ENCODE measurements around the gene ESRP2.

ESRP2 gene

DNA sequence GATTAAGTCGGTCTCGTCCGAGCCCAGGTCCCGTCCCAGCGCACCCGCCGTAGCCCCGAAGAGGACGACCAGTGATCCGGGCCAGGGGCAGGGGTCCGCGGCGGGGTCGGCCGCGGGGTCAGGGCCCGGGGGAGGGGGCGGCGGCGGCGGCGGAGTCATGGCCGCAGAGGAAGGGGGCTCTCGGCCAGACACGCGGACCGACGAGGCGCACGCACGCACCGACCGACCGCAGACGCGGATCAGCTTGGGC lies at the start of gene ESRP2:
Gene ESRP2 (minus strand): TSS at position 241 of the 250 bp plus-strand sequence. CDS start 82 bp downstream, at position 159.
- Histone ChIP-seq H3K27ac (peak within 1 kb of the TSS; percentile 92), H3K4me3 (ENCODE audit: low read depth, low read length) (peak within 1 kb of the TSS; percentile 71), H3K27me3 (ENCODE audit: control insufficient read depth, insufficient read depth, low read length) (no peaks in the 10 kb centered on the region), H3K79me2 (no peaks in the 10 kb centered on the region), H3K9ac (peak within 1 kb of the TSS; percentile 1), H3K36me3 (ENCODE audit: control insufficient read depth, insufficient read depth, low read length) (no peaks in the 10 kb centered on the region), H3K9me3 (ENCODE audit: control insufficient read depth, low read length) (no peaks in the 10 kb centered on the region), H3K4me1 (peaks cover 24% of the 10 kb centered on the region), H3K4me2 (ENCODE audit: low read length) (peak within 1 kb of the TSS; percentile 92), H2AFZ (peak within 1 kb of the TSS; percentile 95)
- TF ChIP-seq, protein P1, sequence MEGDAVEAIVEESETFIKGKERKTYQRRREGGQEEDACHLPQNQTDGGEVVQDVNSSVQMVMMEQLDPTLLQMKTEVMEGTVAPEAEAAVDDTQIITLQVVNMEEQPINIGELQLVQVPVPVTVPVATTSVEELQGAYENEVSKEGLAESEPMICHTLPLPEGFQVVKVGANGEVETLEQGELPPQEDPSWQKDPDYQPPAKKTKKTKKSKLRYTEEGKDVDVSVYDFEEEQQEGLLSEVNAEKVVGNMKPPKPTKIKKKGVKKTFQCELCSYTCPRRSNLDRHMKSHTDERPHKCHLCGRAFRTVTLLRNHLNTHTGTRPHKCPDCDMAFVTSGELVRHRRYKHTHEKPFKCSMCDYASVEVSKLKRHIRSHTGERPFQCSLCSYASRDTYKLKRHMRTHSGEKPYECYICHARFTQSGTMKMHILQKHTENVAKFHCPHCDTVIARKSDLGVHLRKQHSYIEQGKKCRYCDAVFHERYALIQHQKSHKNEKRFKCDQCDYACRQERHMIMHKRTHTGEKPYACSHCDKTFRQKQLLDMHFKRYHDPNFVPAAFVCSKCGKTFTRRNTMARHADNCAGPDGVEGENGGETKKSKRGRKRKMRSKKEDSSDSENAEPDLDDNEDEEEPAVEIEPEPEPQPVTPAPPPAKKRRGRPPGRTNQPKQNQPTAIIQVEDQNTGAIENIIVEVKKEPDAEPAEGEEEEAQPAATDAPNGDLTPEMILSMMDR (IDR thresholded peaks at IDR 0.05), result no peak

DNA sequence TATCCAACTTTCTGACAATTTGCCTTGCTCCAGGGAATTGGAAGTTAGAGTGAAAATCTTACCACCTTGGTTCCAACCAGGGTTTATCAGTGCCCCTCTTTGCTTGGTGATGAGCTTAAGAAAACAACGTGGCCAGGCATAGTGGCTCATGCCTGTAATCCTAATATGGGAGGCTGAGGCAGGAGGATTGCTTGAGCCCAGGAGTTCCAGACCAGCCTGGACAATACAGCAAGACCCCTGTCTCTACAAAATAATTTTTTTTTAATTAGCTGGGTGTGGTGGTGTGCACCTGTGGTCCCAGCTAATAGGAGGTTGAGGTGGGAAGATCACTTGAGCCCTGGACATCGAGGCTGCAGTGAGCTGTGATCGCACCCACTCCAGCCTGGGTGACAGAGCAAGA lies 49.8 kb upstream of the ESRP2 start:
- H3K4me2 ChIP-seq (ENCODE audit: low read length), result no peak overlapping the region
- no peak overlapping the region for H3K27ac ChIP-seq
- H3K27me3 ChIP-seq (ENCODE audit: control insufficient read depth, insufficient read depth, low read length), result no peaks in the 10 kb centered on the region
- H3K4me3 ChIP-seq (ENCODE audit: low read depth, low read length), result no peak overlapping the region
- no peak overlapping the region for H2AFZ ChIP-seq
- peaks cover 3% of the 10 kb centered on the region for H3K4me1 ChIP-seq
- H3K36me3 ChIP-seq (ENCODE audit: control insufficient read depth, insufficient read depth, low read length), result no peaks in the 10 kb centered on the region
- no peak overlapping the region for H3K9ac ChIP-seq
- peaks cover 3% of the 10 kb centered on the region for H3K79me2 ChIP-seq
- H3K9me3 ChIP-seq (ENCODE audit: control insufficient read depth, low read length), result no peaks in the 10 kb centered on the region
- TF ChIP-seq, protein P1 (IDR thresholded peaks at IDR 0.05), result no peak

DNA sequence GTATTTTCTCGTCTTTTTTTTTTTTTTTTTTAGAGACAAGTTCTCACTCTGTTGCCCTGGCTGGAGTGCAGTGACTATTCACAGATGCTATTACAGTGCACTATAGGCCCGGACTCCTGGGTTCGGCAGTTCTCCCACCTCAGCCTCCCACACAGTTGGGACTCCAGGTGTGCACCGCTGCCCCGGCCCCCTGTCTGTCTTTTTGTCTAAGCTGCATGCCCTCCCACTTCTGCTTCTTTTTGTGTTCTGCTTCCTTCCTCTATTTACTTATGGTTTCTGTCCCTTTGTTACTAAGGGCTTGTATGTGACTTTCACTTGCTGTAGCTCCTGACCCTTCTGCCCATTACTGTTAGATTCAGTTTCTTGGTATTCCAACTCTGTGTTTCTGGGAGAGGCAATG lies 48.9 kb upstream of the ESRP2 start:
- H3K9me3 ChIP-seq (ENCODE audit: control insufficient read depth, low read length), result no peaks in the 10 kb centered on the region
- peaks cover 3% of the 10 kb centered on the region for H3K79me2 ChIP-seq
- no peaks in the 10 kb centered on the region for H3K27me3 ChIP-seq (ENCODE audit: control insufficient read depth, insufficient read depth, low read length)
- no peak overlapping the region for H3K4me2 ChIP-seq (ENCODE audit: low read length)
- no peak overlapping the region for H3K4me3 ChIP-seq (ENCODE audit: low read depth, low read length)
- no peak overlapping the region for H3K27ac ChIP-seq
- no peak overlapping the region for H3K9ac ChIP-seq
- no peaks in the 10 kb centered on the region for H3K36me3 ChIP-seq (ENCODE audit: control insufficient read depth, insufficient read depth, low read length)
- H3K4me1 ChIP-seq, result no peaks in the 10 kb centered on the region
- no peak overlapping the region for H2AFZ ChIP-seq
- TF ChIP-seq, protein P1 (IDR thresholded peaks at IDR 0.05), result no peak

DNA sequence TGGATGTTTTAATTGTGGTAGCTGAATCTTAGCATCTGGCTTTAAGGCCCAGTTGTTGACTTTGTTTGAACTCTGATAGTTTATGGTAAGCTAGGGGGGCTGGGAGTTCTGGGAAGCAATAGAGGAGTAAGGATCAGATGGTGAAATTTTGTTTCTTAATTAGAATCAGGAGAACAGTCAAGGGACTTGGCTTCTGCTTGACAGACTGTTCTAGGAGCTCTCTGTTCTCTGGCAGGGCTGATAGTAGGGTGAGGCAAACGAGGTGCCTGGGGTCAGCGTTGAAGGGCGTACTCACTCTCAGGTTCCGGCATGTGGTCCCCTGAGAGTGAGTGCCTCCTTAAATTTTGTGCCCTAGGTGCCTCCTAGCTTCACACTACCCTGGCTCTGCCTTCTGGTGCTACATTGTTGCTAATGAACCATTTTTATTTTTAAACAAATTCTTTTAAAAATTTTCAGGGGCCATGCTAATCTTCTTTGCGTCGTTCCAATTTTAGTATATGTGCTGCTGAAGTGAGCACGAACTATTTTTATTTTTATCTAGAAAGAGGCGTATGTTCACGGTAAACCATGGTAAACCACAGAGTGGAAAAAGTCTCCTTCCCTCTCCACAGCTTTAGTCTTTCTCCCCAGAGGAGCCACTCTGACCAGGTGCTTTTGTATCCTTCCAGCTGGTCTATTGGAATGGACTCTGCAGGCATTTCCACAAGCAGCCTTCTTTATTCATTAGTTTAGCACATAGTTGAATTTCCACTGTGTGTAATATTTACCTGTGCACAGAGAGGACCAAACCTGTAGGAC lies 48.1 kb upstream of the ESRP2 start:
- TF ChIP-seq, protein P1 (IDR thresholded peaks at IDR 0.05), result no peak
- no peaks in the 10 kb centered on the region for H3K9me3 ChIP-seq (ENCODE audit: control insufficient read depth, low read length)
- no peaks in the 10 kb centered on the region for H3K4me1 ChIP-seq

DNA sequence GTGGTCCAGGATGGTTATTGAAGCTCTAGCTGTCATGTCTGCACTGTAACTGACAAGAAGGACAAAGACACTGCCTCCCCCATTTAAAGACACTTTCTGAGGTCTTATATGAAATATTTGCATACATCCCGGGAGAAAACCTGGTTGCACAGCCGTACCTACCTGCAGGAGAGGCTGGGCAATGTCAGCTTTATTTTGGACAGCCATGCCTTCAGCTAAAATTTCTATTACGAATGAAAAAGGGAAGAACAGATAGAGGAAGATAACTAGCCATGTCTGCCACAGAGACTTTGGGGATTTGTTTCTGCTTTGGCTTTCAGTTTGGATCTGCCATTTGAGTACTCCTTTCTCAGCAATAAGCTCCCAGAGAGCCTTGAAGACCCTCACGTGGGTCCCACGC lies 47.4 kb upstream of the ESRP2 start:
- Histone ChIP-seq H2AFZ (no peak overlapping the region), H3K79me2 (peaks cover 3% of the 10 kb centered on the region), H3K4me3 (ENCODE audit: low read depth, low read length) (no peak overlapping the region), H3K27me3 (ENCODE audit: control insufficient read depth, insufficient read depth, low read length) (no peaks in the 10 kb centered on the region), H3K9me3 (ENCODE audit: control insufficient read depth, low read length) (no peaks in the 10 kb centered on the region), H3K4me2 (ENCODE audit: low read length) (no peak overlapping the region), H3K4me1 (no peaks in the 10 kb centered on the region), H3K9ac (no peak overlapping the region), H3K36me3 (ENCODE audit: control insufficient read depth, insufficient read depth, low read length) (no peaks in the 10 kb centered on the region), H3K27ac (no peak overlapping the region)
- TF ChIP-seq, protein P1 (IDR thresholded peaks at IDR 0.05), result no peak

More for the DNA sequence above, 48.1 kb upstream of the ESRP2 start:
- Histone ChIP-seq H3K4me3 (ENCODE audit: low read depth, low read length) (no peak overlapping the region), H3K27me3 (ENCODE audit: control insufficient read depth, insufficient read depth, low read length) (no peaks in the 10 kb centered on the region), H3K36me3 (ENCODE audit: control insufficient read depth, insufficient read depth, low read length) (no peaks in the 10 kb centered on the region), H3K27ac (no peak overlapping the region), H3K4me2 (ENCODE audit: low read length) (no peak overlapping the region), H3K79me2 (peaks cover 3% of the 10 kb centered on the region), H2AFZ (no peak overlapping the region), H3K9ac (no peak overlapping the region)

All from parathyroid adenoma (tissue), 2 donors.